Fibroblast of mammary gland (primary cell): ENCODE data around the gene ADAMTS2.

Experiments
- DNase-seq: peaks from one replicate; pipeline ENCODE4 v3.0.0-alpha.2; 2010; ENCODE audit warnings: low read depth
- H3K4me3 ChIP-seq: 2 replicates; pipeline ENCODE4 v1.5.1; 2011; ENCODE audit warnings: low read depth, mild to moderate bottlenecking, low read length, moderate library complexity; ENCODE audit not compliant: control insufficient read depth
- CTCF ChIP-seq: conservative IDR thresholded peaks from 2 replicates; pipeline ENCODE4 v1.5.1; 2011; ENCODE audit warnings: low read depth, low read length, inconsistent platforms; ENCODE audit not compliant: control insufficient read depth, insufficient read depth

The ADAMTS2 gene

DNA sequence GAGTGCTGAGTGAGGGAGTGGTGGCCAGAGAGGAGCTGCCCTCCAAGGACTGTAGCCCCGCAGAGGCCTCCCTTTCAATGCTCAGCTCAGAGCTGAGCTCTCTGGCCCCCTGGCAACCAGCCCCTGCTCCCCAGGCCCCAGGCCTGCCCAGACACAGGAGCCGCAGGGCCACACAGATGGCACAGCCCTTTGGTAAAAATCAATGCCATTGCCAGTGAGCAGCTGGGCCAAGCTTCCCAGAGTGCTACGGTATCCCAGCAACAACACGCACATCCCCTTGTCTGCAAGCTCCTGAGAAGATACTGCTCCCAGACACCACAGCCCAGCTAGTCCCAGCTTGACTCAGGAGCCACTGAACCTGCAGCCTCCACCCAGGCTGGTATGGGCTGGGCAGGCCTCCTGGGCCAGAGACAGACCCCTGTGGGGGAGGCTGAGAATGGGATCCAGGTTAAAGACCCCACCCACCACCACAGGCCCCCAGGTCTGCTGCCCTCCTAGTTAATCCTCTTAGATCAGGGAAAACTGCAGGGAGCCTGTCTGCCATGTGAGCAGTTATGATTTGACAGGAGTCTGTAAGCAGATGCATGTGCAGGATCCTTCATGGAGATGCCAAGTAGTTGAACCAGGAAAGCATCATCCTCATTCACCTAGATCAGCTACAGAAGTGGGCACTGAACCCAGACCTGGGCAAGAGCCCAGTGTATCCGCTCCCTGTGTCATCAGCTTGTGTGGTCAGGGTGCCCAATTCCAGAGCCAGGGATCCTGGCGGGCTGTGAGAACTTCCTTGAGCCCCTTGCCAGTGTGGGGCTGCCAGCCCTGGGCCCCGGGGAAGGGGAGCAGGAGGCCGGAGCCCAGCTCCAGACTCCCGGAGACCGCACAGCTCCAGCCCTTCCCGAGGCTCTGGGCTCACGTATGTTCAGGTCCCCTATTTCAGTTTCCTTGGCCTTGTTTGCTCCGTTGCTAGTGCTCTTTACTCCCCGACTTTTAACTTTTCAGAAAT lies 26.7 kb upstream of the ADAMTS2 start:
- no peak for DNase-seq
- TF ChIP-seq CTCF, result no peak
- no peak overlapping the region for H3K4me3 ChIP-seq

GRCh38 chr5:179371121-179371510 lies 25.9 kb upstream of the ADAMTS2 start:
- H3K4me3 ChIP-seq, result no peak overlapping the region
- no peak for DNase-seq
- TF ChIP-seq CTCF, result no peak

- no peak for DNase-seq
- no peak for TF ChIP-seq CTCF
- no peak overlapping the region for H3K4me3 ChIP-seq
Measured at GRCh38 chr5:179370490-179371120, 25.3 kb upstream of the ADAMTS2 start.

DNA sequence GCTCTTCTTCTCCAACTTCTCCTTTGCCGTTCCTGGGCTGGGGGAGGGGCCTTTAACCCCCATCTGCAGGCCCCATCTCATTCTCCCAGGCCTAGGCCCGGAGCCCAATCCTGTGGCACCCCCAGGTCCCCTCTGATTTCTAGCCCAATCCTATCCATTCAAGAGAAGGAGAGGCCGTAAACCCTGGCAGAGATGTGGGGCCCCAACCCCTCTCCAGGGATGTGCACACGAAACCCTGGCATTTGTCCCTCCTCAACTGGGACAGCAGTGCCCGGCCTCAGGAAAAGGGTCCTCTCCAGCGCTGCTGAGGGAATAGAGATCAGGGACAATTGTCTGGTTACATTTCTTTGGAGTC lies 24.2 kb upstream of the ADAMTS2 start:
- DNase-seq, result no peak
- TF ChIP-seq CTCF, result no peak
- H3K4me3 ChIP-seq, result no peak overlapping the region

GRCh38 chr5:179368806-179369529 lies 23.7 kb upstream of the ADAMTS2 start:
- no peak for DNase-seq
- no peak for TF ChIP-seq CTCF
- H3K4me3 ChIP-seq, result no peak overlapping the region

DNA sequence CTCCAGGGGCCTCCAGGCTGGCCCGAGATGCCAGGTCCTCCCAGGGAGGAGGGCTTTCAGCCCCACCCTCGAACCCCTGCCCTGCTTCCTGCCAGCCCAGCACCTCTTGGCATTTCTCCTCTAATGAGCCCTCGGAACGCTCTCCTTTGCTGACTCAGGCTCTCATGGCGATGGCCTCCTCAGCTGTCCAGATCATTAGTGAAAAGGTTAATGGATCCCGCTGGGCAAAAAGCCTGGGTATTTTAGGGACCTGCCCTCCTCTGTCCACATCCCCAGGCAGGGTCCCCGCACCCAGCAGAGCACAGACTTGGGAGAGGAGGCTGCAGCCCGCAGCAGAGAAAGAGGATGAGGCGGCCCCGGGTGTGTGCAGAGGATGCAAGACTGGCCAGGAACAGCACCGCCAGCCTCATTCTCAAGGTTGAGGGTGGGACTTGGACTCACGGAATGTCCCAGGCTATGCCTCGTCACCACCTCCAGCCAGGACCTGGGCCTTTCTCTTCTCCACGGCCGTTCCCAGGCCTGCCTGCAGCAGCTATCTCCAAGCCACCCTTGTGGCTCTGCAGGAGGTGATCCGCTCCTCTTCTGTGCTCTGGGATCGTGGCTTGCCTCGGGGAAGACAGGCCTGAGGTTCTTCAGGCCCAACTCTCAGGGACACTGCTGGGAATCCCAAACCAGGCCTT lies 23.0 kb upstream of the ADAMTS2 start:
- H3K4me3 ChIP-seq, result no peak overlapping the region
- no peak for TF ChIP-seq CTCF
- no peak for DNase-seq
